Measurements from ENCODE around the gene UTS2R. TPM values are rescaled to one million over a fixed set of nuclear protein-coding genes. Genes with fewer than 3 reads are reported as not detected.

UTS2R gene
- total RNA-seq, 2 donors from 2014 or later = not detected

- Histone ChIP-seq H3K27ac (peak overlapping the region; percentile 64 to 69), H3K27me3 (replicated peaks; ENCODE audit: insufficient read depth) (no peaks in the 10 kb centered on the region), H3K9me3 (no peaks in the 10 kb centered on the region), H3K4me1 (replicated peaks) (peaks cover 23% of the 10 kb centered on the region), H3K4me3 (peak overlapping the region; percentile 5 to 16), H3K36me3 (no peaks in the 10 kb centered on the region)
- TF ChIP-seq POLR2A (IDR thresholded peaks at IDR 0.05) (no peak), CTCF (IDR thresholded peaks at IDR 0.05) (no peak), POLR2AphosphoS5 (IDR thresholded peaks at IDR 0.05) (peak; percentile 94)
- intact Hi-C loops (cut with DNase I) = no loop called here
- peak; percentile 75 for DNase-seq (ENCODE audit: low spot score)
- WGBS = 14% methylated on average over 29 of the region's 29 CpGs
These were observed 32.5 kb upstream of the UTS2R start for GRCh38 chr17:82338858-82339633.

GRCh38 chr17:82339634-82340580 is 31.7 kb upstream of the UTS2R start:
- peaks cover 14% of the 10 kb centered on the region for H3K4me1 ChIP-seq (replicated peaks)
- no peak for DNase-seq (ENCODE audit: low spot score)
- TF ChIP-seq CTCF (IDR thresholded peaks at IDR 0.05) = no peak
- no peak for TF ChIP-seq POLR2A (IDR thresholded peaks at IDR 0.05)
- TF ChIP-seq POLR2AphosphoS5 (IDR thresholded peaks at IDR 0.05) = no peak
- H3K27me3 ChIP-seq (replicated peaks; ENCODE audit: insufficient read depth) = no peaks in the 10 kb centered on the region
- H3K36me3 ChIP-seq = no peaks in the 10 kb centered on the region
- peak overlapping the region; percentile 5 to 16 for H3K4me3 ChIP-seq
- no peaks in the 10 kb centered on the region for H3K9me3 ChIP-seq
- peak overlapping the region; percentile 64 to 69 for H3K27ac ChIP-seq
- intact Hi-C loops (cut with DNase I) = no loop called here
- 60% methylated on average over 10 of the region's 10 CpGs for WGBS

GRCh38 chr17:82342361-82343079 is 29.0 kb upstream of the UTS2R start:
- 83% methylated on average over 27 of the region's 28 CpGs for WGBS
- no peak for DNase-seq (ENCODE audit: low spot score)
- intact Hi-C loops (cut with DNase I) = no loop called here
- Histone ChIP-seq H3K27me3 (replicated peaks; ENCODE audit: insufficient read depth) (no peaks in the 10 kb centered on the region), H3K27ac (no peak overlapping the region), H3K9me3 (no peaks in the 10 kb centered on the region), H3K4me1 (replicated peaks) (peaks cover 8% of the 10 kb centered on the region), H3K36me3 (no peaks in the 10 kb centered on the region), H3K4me3 (no peak overlapping the region)
- TF ChIP-seq POLR2AphosphoS5 (IDR thresholded peaks at IDR 0.05) = no peak
- TF ChIP-seq POLR2A (IDR thresholded peaks at IDR 0.05) = no peak
- TF ChIP-seq CTCF (IDR thresholded peaks at IDR 0.05) = no peak

GRCh38 chr17:82343560-82343959 is 28.0 kb upstream of the UTS2R start:
- H3K4me3 ChIP-seq = no peak overlapping the region
- TF ChIP-seq POLR2AphosphoS5 (IDR thresholded peaks at IDR 0.05) = no peak
- TF ChIP-seq CTCF (IDR thresholded peaks at IDR 0.05) = no peak
- no peak for TF ChIP-seq POLR2A (IDR thresholded peaks at IDR 0.05)
- H3K27me3 ChIP-seq (replicated peaks; ENCODE audit: insufficient read depth) = no peaks in the 10 kb centered on the region

More at GRCh38 chr17:82343560-82343959, 28.0 kb upstream of the UTS2R start:
- WGBS = 92% methylated on average over 5 of the region's 5 CpGs
- no peak for DNase-seq (ENCODE audit: low spot score)
- Histone ChIP-seq H3K9me3 (no peaks in the 10 kb centered on the region), H3K36me3 (no peaks in the 10 kb centered on the region), H3K27ac (no peak overlapping the region), H3K4me1 (replicated peaks) (peaks cover 8% of the 10 kb centered on the region)
- intact Hi-C loops (cut with DNase I) = no loop called here
